Limb (tissue), 2 donors: ENCODE results near the gene TBX18.

Source experiments
- DNase-seq, 2 donors: peaks; one replicate each; pipeline ENCODE4 v3.0.0-alpha.2; 2016; ENCODE audit errors: extremely low spot score in 2 of 2

TBX18 gene

GRCh38 chr6:84675651-84676050 lies 88.7 kb downstream of the TBX18 start:
- DNase-seq = no peak

DNA sequence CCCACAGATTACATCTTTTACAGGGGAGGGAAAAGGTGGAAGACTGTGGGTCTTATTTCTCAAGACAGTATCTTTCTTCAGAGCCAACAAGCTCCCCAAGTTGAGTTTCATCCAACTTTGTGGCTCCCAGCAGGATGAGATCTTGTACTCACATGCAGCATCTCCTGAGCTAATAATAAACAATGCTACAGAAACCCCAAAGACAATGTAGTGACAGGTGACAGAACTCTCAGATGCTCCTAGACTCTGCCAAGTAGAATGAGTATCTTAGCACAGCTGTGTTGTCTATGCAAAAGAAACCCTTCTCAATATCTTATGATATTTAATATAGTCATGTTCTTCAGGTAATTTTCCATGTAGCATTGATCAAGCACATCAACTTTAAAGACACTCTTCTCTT lies 90.0 kb downstream of the TBX18 start:
- no peak for DNase-seq

- no peak for DNase-seq
Measured at GRCh38 chr6:84671183-84671582, 93.2 kb downstream of the TBX18 start.

- no peak for DNase-seq
Measured at GRCh38 chr6:84669945-84670344, 94.5 kb downstream of the TBX18 start.

DNA sequence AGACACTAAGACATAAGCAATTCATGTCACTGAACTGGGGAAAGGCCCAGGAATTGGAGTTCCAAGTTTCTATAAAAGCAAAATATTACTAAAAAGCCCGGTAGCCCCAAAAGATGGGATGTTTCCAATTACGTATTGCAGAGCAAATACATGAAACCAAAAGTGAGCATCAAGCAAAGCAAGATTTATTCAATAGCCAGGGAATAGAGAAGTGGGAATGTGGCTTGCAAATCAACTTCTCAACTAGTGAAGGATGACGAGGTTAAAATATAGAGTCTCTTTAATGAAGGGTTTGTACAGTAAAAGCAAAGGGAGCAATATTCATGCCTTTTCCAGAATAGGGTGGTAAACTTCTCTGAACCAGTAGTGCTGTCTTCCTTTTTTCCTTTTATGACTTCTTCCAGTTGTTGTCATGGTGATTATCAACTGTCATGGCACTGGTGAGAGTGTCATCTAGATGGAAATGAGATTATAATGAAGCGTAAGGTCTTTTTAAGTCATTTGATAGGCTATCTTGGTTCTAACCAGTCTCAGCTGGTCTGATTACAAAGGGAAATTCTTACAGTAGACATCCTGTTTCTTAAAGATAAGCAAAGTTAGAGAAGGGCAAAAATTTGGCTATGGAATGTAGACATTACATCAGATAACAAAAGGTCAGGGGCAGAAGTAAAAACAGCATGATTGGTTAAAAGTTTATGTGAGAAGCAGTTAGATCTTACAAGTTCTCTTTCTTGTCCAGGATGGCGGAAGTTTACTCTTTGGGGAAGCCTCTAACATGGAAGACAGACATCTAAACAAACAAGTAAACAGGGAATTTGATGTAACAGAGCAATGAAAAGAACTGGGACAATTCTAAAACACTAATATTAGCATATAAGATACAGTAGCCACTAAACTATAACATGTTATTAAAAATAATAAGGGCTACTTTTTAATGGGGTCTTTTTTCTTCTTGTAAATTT lies 96.9 kb downstream of the TBX18 start:
- no peak for DNase-seq

DNA sequence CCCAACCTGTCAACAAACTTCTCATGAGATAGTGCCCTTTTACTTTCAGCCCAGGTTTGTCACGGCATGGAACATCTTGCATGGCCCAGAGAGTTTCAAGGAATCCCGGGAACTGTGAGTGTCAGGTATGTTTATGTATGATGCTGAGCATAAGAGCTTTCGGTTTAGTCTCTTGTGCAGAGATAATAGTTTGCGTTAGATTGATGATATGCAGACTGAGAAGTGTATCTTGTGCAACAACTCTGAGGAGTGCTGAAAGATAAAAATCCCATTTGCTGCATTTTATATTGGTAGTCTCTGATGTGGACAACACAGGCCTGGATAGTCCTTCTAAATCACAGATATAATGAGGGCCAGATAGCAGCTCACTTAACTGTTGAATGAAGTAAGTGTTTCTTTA lies 99.0 kb downstream of the TBX18 start:
- no peak for DNase-seq

GRCh38 chr6:84663866-84664265 lies 100.5 kb downstream of the TBX18 start:
- DNase-seq = peak in 1 of 2 donors; percentile 30

GRCh38 chr6:84657486-84657885 lies 106.9 kb downstream of the TBX18 start:
- no peak for DNase-seq

- no peak for DNase-seq
Measured at GRCh38 chr6:84657025-84657424, 107.4 kb downstream of the TBX18 start.

DNA sequence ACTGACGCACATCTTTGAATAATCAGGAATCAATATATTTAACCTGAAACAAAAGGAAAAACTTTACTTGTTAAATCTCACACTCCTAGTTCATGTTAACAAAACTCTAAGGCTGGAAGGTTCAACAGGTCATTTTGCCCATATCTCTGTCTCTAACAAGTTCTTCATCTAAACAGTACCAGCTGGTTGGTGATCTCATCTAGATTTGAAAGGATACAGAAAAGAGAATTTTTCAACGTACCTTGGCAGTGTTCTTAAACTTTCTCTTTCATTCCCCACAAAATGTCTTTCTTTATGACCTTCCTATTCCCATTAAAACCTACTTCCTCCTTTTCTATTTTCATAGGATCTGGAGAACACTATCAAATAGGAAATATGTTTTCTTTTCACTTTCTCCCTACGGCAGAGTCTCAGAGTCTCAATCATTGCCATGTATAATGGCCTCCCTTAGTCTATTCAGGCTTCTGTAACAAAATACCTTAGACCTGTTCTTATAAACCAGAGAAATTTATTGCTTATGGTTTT lies 111.3 kb downstream of the TBX18 start:
- no peak for DNase-seq

DNA sequence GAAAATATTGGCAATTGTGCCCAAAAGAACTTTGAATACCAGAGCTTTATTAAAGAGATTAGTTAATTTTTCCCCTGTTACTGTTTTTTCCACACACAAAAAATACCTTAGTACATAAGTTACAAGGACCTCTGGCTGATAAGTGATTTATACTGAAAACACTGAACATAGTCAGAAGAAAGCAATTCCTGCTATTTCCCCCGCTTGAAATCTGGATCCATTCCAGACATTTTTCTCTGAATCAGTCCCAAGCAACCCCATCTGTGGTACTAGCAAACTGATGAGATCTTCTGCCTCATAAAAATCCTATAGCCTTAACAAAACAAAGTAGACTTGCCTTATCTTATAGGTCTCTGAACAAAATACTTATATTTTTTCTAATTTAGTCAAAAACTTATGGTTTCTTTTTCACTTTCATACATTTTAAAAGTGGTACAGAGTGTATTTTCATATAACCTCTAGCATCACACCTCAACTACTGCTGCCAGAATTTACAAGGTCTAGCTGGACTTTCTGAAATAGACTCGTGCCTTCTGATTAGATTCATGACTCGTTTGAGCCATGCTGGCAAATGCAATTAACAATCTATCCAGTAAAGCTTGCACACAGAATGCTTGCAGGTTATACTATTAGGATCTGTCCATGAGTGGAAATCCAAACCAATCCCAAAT lies 111.9 kb downstream of the TBX18 start:
- DNase-seq = peak in 1 of 2 donors; percentile 48

GRCh38 chr6:84651583-84651982 lies 112.8 kb downstream of the TBX18 start:
- DNase-seq = no peak

GRCh38 chr6:84648444-84648843 lies 116.0 kb downstream of the TBX18 start:
- DNase-seq = no peak

DNA sequence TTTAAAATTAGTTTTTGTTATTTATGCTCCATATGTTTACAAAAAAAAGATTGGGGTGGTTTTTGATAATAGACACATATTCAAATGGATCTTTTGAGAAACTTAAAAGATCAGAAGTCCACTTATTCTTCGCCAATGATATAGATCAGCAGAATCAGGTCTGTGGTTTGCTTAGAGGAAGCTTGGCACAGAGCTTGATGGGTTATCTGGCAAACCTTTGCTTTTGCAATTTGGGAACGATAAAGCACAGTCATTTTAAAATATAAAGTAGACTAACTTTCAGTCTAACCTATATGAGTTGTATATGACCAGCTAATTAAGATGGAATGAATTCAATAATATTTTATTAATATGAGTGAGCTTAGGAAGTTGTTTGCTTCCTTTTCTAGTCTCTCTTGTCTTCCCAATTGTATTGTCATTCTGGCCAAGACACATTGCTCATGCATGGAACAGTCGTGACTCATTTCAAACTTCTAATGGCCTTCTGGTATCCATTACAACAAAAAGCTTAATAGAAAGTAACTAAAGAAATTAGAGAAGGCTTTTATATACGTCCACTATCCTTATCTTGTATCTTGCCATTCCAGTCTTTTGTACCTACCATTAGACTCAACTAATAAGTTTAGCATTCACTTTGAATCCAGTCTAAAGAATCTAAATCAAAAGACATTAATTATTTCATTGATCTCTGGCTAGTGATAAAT lies 118.7 kb downstream of the TBX18 start:
- DNase-seq = no peak

- no peak for DNase-seq
Measured at GRCh38 chr6:84645000-84645399, 119.4 kb downstream of the TBX18 start.

DNA sequence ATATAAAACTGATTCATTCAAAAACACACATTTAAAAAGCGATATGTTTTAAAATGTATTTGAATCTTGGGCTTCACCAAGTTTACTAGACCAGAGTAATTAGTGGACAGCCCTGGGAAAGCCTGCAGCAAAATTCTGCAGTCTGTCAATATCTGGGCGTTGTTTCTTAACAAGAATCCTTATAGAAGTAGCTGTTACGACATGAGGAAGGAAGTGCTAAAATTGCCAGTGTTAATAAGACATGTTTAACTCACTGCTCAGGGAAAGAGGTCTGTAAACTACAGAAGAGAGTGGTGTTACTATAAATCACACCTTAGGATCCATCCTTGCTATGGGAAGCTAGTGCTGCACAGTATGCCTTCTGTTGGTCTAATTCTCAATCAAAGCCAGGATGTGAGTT lies 120.6 kb downstream of the TBX18 start:
- no peak for DNase-seq

GRCh38 chr6:84641076-84641475 lies 123.3 kb downstream of the TBX18 start:
- DNase-seq = no peak

GRCh38 chr6:84639396-84639795 lies 125.0 kb downstream of the TBX18 start:
- no peak for DNase-seq

GRCh38 chr6:84638286-84638685 lies 126.1 kb downstream of the TBX18 start:
- DNase-seq = no peak
